Glutamatergic neuron (in vitro differentiated cells): ENCODE results near the gene SWI5. TPM values are rescaled to one million over a fixed set of nuclear protein-coding genes. Genes with fewer than 3 reads are reported as not detected.
A peak's percentile ranks its signal among the peaks of the same experiment; 100 is the strongest.

Source experiments
- DNase-seq: peaks from one replicate; pipeline ENCODE4 v3.0.0; 2022
- H3K27ac Mint-ChIP-seq: one replicate; pipeline ENCODE4 v1.8.0; 2020; ENCODE audit warnings: mild to moderate bottlenecking, mixed read lengths, inconsistent platforms; ENCODE audit not compliant: unreplicated experiment
- H3K27me3 Mint-ChIP-seq: one replicate; pipeline ENCODE4 v1.8.0; 2020; ENCODE audit warnings: mild to moderate bottlenecking, moderate library complexity, mixed read lengths, inconsistent platforms; ENCODE audit not compliant: unreplicated experiment
- H3K36me3 Mint-ChIP-seq: one replicate; pipeline ENCODE4 v1.8.0; 2020; ENCODE audit warnings: mild to moderate bottlenecking, mixed read lengths, inconsistent platforms; ENCODE audit not compliant: unreplicated experiment
- H3K4me1 Mint-ChIP-seq: one replicate; pipeline ENCODE4 v1.8.0; 2020; ENCODE audit warnings: mild to moderate bottlenecking, low read depth, mixed read lengths, inconsistent platforms; ENCODE audit not compliant: unreplicated experiment
- H3K4me3 Mint-ChIP-seq: one replicate; pipeline ENCODE4 v1.8.0; 2020; ENCODE audit warnings: mild to moderate bottlenecking, mixed read lengths, inconsistent platforms; ENCODE audit not compliant: unreplicated experiment
- H3K9me3 Mint-ChIP-seq: one replicate; pipeline ENCODE4 v1.8.0; 2020; ENCODE audit warnings: mild to moderate bottlenecking, moderate library complexity, mixed read lengths, inconsistent platforms; ENCODE audit not compliant: unreplicated experiment
- CTCF ChIP-seq: fragments of 200-600 bp; sonication (generic); IDR thresholded peaks from one replicate; pipeline ENCODE4 v1.5.0; 2021; ENCODE audit not compliant: partially characterized antibody, unreplicated experiment
- total RNA-seq: library from RNA; stranded (reverse); fragmentation: NEBNext Ultra II Directional; extraction: Animal tissue kit (Norgen Biotek cat#: 25700); gene quantifications from one replicate; pipeline ENCODE4 v1.2.1, GENCODE V29; 2021; ENCODE audit not compliant: unreplicated experiment

Gene SWI5
- total RNA-seq, 1 donor from 2014 or later: 13.7 TPM

- Mint-ChIP-seq H3K4me3 (peak overlapping the region; percentile 52), H3K27ac (no peak overlapping the region), H3K36me3 (no peaks in the 10 kb centered on the region), H3K27me3 (peaks cover 3% of the 10 kb centered on the region), H3K9me3 (peaks cover 10% of the 10 kb centered on the region), H3K4me1 (no peaks in the 10 kb centered on the region)
- TF ChIP-seq CTCF: no peak
- DNase-seq: no peak
Measured at GRCh38 chr9:128323791-128324190, 47.7 kb downstream of the SWI5 start.

GRCh38 chr9:128324401-128324800 is 48.3 kb downstream of the SWI5 start:
- no peak for TF ChIP-seq CTCF
- DNase-seq: no peak
- Mint-ChIP-seq H3K36me3 (no peaks in the 10 kb centered on the region), H3K4me1 (no peaks in the 10 kb centered on the region), H3K4me3 (peak overlapping the region; percentile 25), H3K27ac (no peak overlapping the region), H3K9me3 (peaks cover 10% of the 10 kb centered on the region), H3K27me3 (peaks cover 3% of the 10 kb centered on the region)

- TF ChIP-seq CTCF: no peak
- no peak for DNase-seq
- H3K36me3 Mint-ChIP-seq: no peaks in the 10 kb centered on the region
- H3K4me1 Mint-ChIP-seq: no peaks in the 10 kb centered on the region
- H3K27ac Mint-ChIP-seq: no peak overlapping the region
- H3K4me3 Mint-ChIP-seq: no peak overlapping the region
- H3K27me3 Mint-ChIP-seq: peaks cover 3% of the 10 kb centered on the region
- peaks cover 10% of the 10 kb centered on the region for H3K9me3 Mint-ChIP-seq
Measured at GRCh38 chr9:128325629-128326028, 49.6 kb downstream of the SWI5 start.

- no peak for DNase-seq
- H3K27me3 Mint-ChIP-seq: peaks cover 2% of the 10 kb centered on the region
- H3K4me1 Mint-ChIP-seq: no peaks in the 10 kb centered on the region
- TF ChIP-seq CTCF: no peak
- no peak overlapping the region for H3K4me3 Mint-ChIP-seq
- H3K9me3 Mint-ChIP-seq: peaks cover 2% of the 10 kb centered on the region
- no peaks in the 10 kb centered on the region for H3K36me3 Mint-ChIP-seq
- no peak overlapping the region for H3K27ac Mint-ChIP-seq
Measured at GRCh38 chr9:128333451-128333869, 57.4 kb downstream of the SWI5 start.

GRCh38 chr9:128335161-128335560 is 59.1 kb downstream of the SWI5 start:
- no peaks in the 10 kb centered on the region for H3K4me1 Mint-ChIP-seq
- peaks cover 2% of the 10 kb centered on the region for H3K27me3 Mint-ChIP-seq
- H3K36me3 Mint-ChIP-seq: no peaks in the 10 kb centered on the region
- H3K4me3 Mint-ChIP-seq: no peak overlapping the region
- peaks cover 9% of the 10 kb centered on the region for H3K9me3 Mint-ChIP-seq
- no peak overlapping the region for H3K27ac Mint-ChIP-seq
- DNase-seq: no peak
- TF ChIP-seq CTCF: no peak
